ENCODE data around the gene C12orf42.

DNA sequence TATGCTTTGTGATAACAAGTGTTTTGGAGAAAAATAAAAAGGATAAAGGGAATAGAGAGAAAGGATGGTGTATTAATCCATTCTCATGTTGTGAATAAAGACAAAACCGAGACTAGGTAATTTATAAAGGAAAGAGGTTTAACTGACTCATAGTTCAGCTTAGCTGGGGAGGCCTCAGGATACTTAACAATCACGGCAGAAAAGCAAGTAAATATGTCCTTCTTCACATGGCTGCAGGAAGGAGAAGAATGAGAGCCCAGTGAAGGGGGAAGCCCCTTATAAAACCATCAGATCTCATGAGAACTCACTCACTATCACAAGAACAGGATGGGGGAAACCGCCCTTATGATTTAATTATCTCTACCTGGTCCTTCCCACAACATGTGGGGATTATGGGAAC is 18.1 kb upstream of the C12orf42 start:
- TF ChIP-seq POLR2A (IDR thresholded peaks at IDR 0.05; ENCODE audit: low read depth, low read length) (no peak), TAF1 (IDR thresholded peaks at IDR 0.05; ENCODE audit: borderline replicate concordance, low read depth, low read length) (no peak)
